GM18511 (cell line): ENCODE data around the gene UBE2O.

Experiments
- ATAC-seq: cut with Tn5 transposase; IDR thresholded peaks from one replicate; pipeline ENCODE4 v1.9.1; 2021; ENCODE audit warnings: mild to moderate bottlenecking, moderate library complexity; ENCODE audit not compliant: unreplicated experiment

Gene UBE2O

DNA sequence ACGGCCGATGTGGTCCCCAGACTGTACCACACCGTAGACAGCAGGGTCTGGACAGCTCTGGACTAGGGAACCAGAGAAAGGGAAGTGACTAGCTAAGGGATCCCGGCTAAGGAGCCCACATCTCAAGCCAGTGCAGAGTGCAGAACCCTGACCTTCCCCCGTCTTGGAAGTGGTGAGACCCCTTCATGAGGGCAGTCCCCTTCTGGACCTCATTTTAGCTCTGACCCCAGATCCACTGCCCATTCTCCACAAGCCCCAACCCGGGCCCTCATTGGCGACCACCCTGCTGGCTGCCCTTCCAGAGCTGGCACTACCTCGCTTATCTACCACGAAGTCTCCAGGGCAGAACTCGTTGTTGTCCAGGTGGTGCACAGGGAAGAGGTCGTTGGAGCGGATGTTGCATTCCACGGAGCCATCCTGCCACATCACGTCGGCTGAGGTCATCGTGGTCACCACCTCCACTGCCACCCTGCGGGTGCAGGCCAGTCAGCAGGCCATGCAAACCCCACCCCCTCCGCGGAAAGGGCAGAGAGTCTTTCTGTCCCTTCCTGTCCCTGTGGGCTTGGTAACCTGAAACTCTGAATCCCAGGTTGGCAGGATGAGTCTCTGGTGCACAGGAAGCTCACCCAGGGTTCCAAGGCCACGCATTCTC is 54.3 kb downstream of the UBE2O start:
- ATAC-seq: no peak

- no peak for ATAC-seq
Observed at GRCh38 chr17:76397687-76398522, 55.0 kb downstream of the UBE2O start.

DNA sequence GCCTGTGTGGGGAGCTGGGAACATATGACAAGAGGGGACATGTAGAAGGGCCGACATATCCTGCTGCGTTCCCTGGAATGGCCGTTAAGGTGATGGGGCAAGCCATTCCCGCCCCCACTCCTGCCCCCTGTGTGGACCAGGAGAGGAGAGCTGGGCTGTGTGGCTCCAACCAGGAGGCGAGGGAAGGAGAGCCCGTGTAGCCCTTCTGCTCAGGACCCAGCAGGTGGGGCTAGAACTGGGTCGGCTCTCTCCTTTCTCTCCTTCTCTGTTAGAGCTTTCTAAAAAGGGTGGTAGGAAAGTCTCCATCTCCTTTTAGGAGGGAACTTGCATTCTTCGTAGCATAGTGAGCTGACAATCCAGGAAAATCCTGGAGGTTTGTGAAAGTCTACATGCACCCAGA is 55.8 kb downstream of the UBE2O start:
- no peak for ATAC-seq

DNA sequence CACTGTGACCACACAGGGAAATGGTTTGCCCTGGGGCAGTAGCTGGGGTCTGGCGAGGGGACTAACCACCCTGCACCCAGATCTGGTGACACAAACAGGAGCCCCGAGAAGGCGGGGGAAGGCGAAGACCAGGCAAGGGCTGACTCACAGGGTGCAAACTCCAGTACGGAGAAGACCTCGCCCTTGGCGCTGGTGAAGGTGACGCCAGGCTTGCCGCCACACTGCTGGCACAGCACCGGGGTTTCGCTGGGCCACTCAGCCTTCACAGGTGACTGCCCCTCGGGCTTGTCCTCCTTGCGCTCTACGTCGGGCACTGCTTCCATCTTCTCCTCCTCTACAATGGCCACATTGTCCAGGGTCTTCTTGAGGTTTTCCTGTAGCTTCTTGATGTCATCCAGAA is 57.0 kb downstream of the UBE2O start:
- no peak for ATAC-seq

- no peak for ATAC-seq
Observed at GRCh38 chr17:76394166-76394565, 58.8 kb downstream of the UBE2O start.

DNA sequence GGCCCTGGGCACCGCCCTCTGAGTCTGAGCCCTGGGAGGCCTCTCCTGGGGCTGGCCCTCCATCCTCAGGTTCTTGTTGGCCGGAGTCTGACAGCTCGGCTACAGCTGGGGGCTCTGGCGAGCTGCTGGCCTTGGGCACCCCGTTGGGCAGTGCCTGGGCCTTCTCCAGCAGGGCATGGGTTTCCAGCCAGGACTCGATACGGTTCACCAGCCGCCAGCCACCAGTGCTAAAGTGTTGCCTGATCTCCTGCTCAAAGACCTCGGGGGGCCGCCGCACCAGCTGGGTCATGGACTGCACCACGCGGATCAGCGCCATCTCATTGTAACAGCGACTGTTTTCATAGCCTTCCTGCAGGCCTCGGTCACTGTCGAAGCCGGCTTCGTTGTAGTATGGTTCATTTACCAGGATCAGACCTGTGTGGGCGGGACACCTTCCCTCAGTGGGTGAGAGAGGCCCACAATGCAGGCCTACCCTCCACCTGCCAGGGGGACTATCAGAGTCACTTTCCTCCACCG is 61.7 kb downstream of the UBE2O start:
- no peak for ATAC-seq

DNA sequence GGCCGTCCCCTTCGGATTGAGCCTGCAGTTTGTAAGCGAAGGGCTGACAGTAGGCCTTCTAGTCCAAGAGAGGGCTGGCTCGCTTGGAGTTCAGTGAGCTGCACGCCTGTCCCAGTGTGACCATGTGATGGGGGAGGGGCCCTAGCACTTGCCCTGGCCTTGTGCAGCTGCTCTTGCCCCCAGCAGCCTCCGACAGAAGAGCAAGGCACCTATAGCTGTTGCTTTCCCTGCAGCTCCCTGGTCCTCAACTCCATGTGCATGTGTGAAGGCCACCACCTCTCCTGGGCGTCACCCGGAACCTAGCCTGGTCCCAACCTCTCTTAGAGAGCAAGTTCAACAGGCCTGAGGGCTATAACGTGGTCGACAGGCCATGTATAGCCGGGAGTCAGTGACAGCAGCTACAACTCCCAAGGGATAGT is 62.9 kb downstream of the UBE2O start:
- no peak for ATAC-seq

DNA sequence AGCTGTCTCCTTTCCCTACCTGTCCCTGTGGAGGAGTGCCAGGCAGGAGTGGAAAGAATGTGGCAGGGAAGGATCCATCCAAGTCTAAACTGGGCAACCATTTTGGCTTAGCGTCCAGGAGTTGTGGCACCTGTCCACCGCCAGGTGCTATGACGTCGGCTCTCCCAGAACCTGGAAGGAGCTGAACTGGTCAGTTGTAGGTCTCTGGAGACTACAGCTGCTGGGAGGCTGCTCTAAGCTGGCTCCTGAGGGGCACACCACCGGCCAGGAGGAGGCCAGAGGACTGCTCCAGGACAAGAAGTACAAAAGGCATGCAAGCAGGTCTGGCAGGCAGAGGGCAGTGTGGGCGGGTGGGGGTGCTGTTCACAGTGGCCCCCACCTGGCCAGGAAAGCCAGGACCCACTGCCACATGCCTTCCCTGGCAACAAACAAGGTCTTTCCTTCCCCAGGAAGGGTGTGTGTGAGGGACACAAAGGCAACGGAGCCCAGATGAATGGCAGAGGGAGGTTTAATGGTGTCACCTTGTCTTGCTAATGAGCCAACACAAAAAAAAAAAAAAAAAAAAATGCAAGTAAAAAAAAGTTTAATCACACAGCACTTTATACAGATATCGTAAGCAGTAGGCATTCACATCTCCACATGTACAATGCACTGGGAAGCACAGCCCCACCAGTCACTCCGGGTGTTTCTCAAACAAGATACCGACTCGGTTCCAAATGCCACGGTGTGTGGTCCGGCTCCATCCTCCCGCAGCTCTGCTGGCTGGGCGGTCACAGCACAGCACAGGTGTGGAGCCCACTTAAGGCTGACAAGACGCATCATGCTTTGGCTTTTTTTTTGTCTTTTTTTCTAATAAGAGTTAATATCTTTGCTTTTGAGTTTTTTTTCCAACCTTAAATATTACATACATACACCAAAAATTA is 63.7 kb downstream of the UBE2O start:
- ATAC-seq: no peak

GRCh38 chr17:76386966-76387765 is 65.8 kb downstream of the UBE2O start:
- no peak for ATAC-seq

DNA sequence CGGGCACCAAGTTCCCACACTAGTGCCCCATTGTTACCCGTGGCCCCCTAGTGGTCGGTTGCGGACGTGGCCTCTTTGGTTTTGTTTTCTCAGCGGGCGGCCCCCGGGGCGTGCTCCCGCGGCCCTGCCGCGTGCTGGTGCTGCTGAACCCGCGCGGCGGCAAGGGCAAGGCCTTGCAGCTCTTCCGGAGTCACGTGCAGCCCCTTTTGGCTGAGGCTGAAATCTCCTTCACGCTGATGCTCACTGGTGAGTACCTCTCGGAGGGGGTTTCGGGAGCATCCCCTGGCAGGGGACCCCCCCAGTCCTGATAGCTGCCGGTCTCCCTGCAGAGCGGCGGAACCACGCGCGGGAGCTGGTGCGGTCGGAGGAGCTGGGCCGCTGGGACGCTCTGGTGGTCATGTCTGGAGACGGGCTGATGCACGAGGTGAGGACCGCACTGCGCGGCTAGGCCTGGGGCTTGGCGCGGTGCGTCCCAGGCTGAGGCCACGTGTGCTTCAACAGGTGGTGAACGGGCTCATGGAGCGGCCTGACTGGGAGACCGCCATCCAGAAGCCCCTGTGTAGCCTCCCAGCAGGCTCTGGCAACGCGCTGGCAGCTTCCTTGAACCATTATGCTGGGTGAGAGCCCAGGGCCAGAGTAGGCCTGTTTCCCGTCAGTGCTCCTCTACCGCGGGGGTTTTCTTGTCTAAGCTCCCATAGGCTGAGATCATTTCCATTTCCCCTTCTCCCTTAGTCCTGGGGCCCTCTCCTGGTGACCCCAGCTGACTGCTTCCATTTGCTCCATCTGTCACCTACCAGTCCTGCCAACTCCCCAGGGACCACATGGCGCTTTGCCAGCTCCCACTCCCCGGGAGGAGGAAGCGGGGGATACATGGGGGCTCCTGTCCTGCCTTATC is 66.8 kb downstream of the UBE2O start:
- no peak for ATAC-seq

DNA sequence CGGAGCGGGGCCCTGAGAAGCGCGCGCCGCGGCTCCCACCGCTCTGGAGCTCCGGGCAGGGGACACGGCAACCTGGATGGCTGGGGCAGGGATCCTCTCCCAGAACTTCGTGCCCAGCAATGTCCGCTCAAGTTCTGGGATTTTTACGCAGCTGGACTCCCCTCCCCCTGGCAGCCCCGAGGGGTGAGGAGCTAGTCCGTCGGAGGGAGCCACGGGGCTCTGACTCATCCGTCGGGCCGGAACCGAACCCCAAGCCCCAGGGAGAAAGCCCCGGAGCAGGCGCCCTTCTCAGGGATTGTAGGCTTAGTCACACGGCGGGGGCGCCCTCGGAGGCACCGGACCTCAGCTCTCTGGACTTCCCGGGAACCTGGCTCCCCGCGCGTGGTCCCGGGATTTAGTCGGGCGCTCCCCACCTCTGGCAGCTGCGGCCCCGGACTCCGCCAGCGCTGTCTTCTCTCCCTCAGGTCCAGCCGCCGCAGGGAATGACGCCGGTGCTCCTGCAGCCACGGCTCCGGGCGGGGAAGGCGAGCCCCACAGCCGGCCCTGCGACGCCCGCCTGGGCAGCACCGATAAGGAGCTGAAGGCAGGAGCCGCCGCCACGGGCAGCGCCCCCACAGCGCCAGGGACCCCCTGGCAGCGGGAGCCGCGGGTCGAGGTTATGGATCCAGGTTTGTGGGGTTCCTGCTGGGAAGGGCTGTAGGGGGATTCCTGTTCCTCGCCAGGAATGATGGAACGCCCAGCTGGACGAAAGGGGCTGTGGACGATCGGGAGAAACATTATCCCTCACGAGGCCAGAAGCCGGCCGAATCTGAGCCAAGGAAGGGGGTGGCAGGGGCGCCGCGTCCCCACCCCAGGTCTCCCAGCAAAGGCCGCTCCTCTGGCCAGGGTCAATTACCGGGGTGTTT is 67.7 kb downstream of the UBE2O start:
- no peak for ATAC-seq

GRCh38 chr17:76384222-76384986 is 68.5 kb downstream of the UBE2O start, which contains the start of gene SPHK1:
SPHK1 (plus strand) TSS chr17:76384609; CDS start chr17:76385645, 1,036 bp downstream.
- ATAC-seq: peak; percentile 68

- no peak for ATAC-seq
Observed at GRCh38 chr17:76383546-76384221, 69.3 kb downstream of the UBE2O start.

DNA sequence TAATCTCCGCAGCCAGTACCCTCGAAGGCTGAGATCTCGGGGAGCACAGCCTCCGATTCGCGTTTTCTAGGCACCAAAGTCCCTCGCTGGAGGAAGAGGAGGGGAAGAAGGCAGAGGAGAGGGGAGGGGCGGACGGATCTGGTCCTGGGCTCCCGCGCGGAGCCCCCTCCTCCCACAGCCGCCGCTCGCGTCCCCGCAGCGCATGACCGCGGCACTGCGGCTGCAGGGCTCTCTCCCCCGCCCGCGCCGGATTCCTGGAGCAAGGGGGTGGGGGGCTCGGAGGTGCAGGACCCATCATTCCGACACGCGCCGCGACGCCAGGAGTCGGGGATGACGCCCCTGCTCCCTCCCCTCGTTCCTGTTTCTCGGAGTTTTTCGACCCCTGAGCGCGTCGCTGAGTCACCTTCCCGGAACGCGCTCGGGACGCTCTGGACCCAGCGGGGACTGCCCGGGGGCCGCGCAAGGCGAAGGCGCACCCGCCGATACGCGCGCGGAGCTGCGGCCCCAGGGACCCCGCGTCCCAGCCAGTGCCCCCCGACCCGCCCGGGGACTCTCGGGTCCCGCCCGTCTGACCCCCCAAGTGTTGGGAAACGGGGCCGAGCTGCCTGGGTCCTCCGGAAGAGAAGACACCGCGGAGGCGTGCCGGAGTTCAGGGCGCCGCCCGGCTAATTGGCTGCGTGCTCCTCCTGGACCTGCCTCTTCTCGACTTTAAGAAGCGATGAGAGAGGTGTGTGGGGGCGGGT is 70.0 kb downstream of the UBE2O start:
- no peak for ATAC-seq

DNA sequence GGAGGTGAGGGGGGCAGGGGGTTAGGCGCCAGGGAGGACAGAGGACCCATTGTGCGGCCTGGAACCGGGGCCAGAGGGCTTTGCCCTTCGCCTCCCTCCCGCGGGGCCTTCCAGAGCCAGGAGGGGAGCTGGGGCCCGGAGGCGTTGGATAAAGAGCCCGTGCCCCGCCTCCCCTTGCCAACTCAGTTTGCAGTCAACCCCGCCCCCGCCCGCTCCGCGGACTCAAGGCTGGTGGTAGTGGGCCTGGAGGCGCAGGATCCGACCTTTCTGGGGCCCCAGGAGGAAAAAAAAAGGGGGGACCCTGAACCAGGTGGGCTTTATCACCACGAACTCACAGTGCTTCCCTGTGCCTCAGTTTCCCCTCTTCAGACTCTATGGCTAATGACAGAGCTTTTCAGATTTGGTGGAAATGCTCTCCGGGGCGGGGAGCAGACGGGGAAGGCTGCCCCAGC is 70.6 kb downstream of the UBE2O start:
- no peak for ATAC-seq
